ENCODE data around the gene BANK1.

DNA sequence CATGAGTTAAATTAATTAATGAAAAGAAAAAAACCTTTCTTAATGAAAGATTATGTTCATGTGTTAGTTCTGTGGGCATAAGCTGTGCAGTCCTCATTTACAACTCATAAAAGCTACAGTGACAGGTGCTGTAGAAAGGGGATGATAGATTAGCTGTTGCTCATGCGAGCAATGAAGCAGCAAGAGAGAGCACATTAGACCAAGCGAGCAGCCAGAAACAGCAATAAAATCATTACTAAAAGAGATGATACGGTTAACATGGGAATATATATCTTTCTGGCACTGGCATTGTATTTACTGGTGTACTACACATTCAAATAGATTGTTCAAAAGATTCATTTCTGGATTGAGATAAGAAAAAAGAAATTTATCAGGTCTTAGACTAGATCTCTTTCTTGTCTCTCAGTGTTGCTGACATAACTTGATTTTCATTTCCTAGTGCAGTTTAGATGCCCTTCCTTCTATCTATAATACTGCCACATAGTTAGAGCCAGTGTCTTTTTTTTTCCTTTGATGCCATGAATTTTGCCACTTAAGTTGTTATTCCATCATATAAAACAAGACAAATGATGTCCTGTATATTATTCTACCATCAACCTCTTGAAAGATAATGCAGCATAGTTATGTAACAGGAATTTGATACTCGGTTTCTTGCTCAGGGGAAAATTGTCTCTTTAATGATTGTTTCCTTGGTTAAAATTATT lies 164.6 kb downstream of the BANK1 start:
- TF ChIP-seq, protein P1, sequence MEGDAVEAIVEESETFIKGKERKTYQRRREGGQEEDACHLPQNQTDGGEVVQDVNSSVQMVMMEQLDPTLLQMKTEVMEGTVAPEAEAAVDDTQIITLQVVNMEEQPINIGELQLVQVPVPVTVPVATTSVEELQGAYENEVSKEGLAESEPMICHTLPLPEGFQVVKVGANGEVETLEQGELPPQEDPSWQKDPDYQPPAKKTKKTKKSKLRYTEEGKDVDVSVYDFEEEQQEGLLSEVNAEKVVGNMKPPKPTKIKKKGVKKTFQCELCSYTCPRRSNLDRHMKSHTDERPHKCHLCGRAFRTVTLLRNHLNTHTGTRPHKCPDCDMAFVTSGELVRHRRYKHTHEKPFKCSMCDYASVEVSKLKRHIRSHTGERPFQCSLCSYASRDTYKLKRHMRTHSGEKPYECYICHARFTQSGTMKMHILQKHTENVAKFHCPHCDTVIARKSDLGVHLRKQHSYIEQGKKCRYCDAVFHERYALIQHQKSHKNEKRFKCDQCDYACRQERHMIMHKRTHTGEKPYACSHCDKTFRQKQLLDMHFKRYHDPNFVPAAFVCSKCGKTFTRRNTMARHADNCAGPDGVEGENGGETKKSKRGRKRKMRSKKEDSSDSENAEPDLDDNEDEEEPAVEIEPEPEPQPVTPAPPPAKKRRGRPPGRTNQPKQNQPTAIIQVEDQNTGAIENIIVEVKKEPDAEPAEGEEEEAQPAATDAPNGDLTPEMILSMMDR (IDR thresholded peaks at IDR 0.05; ENCODE audit: insufficient read depth, low read length), result no peak
- no peak for TF ChIP-seq POLR2AphosphoS5 (IDR thresholded peaks at IDR 0.05; ENCODE audit: low read depth)

All from HL-60 (cell line).